SK-N-SH treated with all-trans-retinoic acid at 6 μM for 48 hours (cell line): ENCODE data around the gene AAK1.

ENCODE experiments used
- ATAC-seq: fragments of 200-7000 bp; cut with Tn5 transposase; 3 replicates; pipeline ENCODE4 v1.9.1; 2020; ENCODE audit warnings: mild to moderate bottlenecking, moderate library complexity
- ARNTL ChIP-seq: fragments of 450-650 bp; formaldehyde crosslinking; IDR thresholded peaks from 2 replicates; pipeline ENCODE4 v1.5.0; 2020; ENCODE audit warnings: low read depth, mild to moderate bottlenecking, moderate library complexity, borderline replicate concordance
- BACH2 ChIP-seq: fragments of 250-450 bp; sonication (Bioruptor Pico); IDR thresholded peaks from 2 replicates; pipeline ENCODE4 v1.9.0; 2021; ENCODE audit warnings: mild to moderate bottlenecking, borderline replicate concordance
- CREB5 ChIP-seq: fragments of 250-450 bp; sonication (Bioruptor Pico); IDR thresholded peaks from 2 replicates; pipeline ENCODE4 v1.5.1; 2020; ENCODE audit warnings: low read depth, mild to moderate bottlenecking, moderate library complexity
- CSDC2 ChIP-seq: fragments of 250-450 bp; sonication (Bioruptor Pico); IDR thresholded peaks from 2 replicates; pipeline ENCODE4 v1.5.0; 2020; ENCODE audit warnings: mild to moderate bottlenecking, moderate library complexity
- CSRNP3 ChIP-seq: fragments of 250-450 bp; sonication (Bioruptor Pico); IDR thresholded peaks from 2 replicates; pipeline ENCODE4 v1.5.1; 2021; ENCODE audit warnings: mild to moderate bottlenecking, moderate library complexity
- ESRRG ChIP-seq: fragments of 250-450 bp; sonication (Bioruptor Pico); IDR thresholded peaks from 2 replicates; pipeline ENCODE4 v1.6.1; 2021; ENCODE audit warnings: mild to moderate bottlenecking
- GLIS3 ChIP-seq: fragments of 250-450 bp; sonication (Bioruptor Pico); IDR thresholded peaks from 2 replicates; pipeline ENCODE4 v1.5.0; 2020; ENCODE audit warnings: mild to moderate bottlenecking, moderate library complexity
- ISL1 ChIP-seq: fragments of 250-450 bp; sonication (Bioruptor Pico); IDR thresholded peaks from 2 replicates; pipeline ENCODE4 v2.1.2; 2022; ENCODE audit warnings: mild to moderate bottlenecking, moderate library complexity
- OSR1 ChIP-seq: fragments of 250-450 bp; sonication (Bioruptor Pico); IDR thresholded peaks from 2 replicates; pipeline ENCODE4 v1.8.0; 2022; ENCODE audit warnings: moderate library complexity, mild to moderate bottlenecking, inconsistent platforms
- PATZ1 ChIP-seq: fragments of 250-450 bp; sonication (Bioruptor Pico); IDR thresholded peaks from 2 replicates; pipeline ENCODE4 v1.8.0; 2020; ENCODE audit warnings: mild to moderate bottlenecking, moderate library complexity, borderline replicate concordance
- POU6F1 ChIP-seq: fragments of 250-450 bp; sonication (Bioruptor Pico); IDR thresholded peaks from 2 replicates; pipeline ENCODE4 v1.8.0; 2021; ENCODE audit warnings: low read depth, mild to moderate bottlenecking, moderate library complexity, borderline replicate concordance
- RARB ChIP-seq: fragments of 250-450 bp; sonication (Bioruptor Pico); IDR thresholded peaks from 2 replicates; pipeline ENCODE4 v1.8.0; 2021; ENCODE audit warnings: mild to moderate bottlenecking, moderate library complexity
- SNAI2 ChIP-seq: fragments of 250-450 bp; sonication (Bioruptor Pico); IDR thresholded peaks from 2 replicates; pipeline ENCODE4 v1.5.0; 2020; ENCODE audit warnings: mild to moderate bottlenecking, moderate library complexity
- TCF4 ChIP-seq: fragments of 250-450 bp; sonication (Bioruptor Pico); IDR thresholded peaks from 2 replicates; pipeline ENCODE4 v1.8.0; 2021; ENCODE audit warnings: mild to moderate bottlenecking, moderate library complexity, borderline replicate concordance
- TOX ChIP-seq: fragments of 250-450 bp; sonication (Bioruptor Pico); IDR thresholded peaks from 2 replicates; pipeline ENCODE4 v1.8.0; 2021; ENCODE audit warnings: mild to moderate bottlenecking, moderate library complexity, borderline replicate concordance
- TSHZ2 ChIP-seq: fragments of 250-450 bp; sonication (Bioruptor Pico); IDR thresholded peaks from 2 replicates; pipeline ENCODE4 v1.5.0; 2020; ENCODE audit warnings: mild to moderate bottlenecking, moderate library complexity
- ZC3H10 ChIP-seq: fragments of 250-450 bp; sonication (Bioruptor Pico); IDR thresholded peaks from 2 replicates; pipeline ENCODE4 v1.5.1; 2021; ENCODE audit warnings: mild to moderate bottlenecking, moderate library complexity
- ZFP3 ChIP-seq: fragments of 250-450 bp; sonication (Bioruptor Pico); IDR thresholded peaks from 2 replicates; pipeline ENCODE4 v1.5.0; 2020; ENCODE audit warnings: mild to moderate bottlenecking, moderate library complexity
- ZFP30 ChIP-seq: fragments of 450-650 bp; formaldehyde crosslinking; IDR thresholded peaks from 2 replicates; pipeline ENCODE4 v1.5.0; 2022; ENCODE audit warnings: mild to moderate bottlenecking, moderate library complexity
- ZNF565 ChIP-seq: fragments of 450-650 bp; formaldehyde crosslinking; conservative IDR thresholded peaks from 2 replicates; pipeline ENCODE4 v1.5.0; 2020; ENCODE audit warnings: low read depth, mild to moderate bottlenecking, moderate library complexity
- ZNF70 ChIP-seq: fragments of 450-650 bp; formaldehyde crosslinking; IDR thresholded peaks from 2 replicates; pipeline ENCODE4 v1.5.0; 2020; ENCODE audit warnings: mild to moderate bottlenecking, moderate library complexity
- ZNF8 ChIP-seq: fragments of 450-650 bp; formaldehyde crosslinking; IDR thresholded peaks from 2 replicates; pipeline ENCODE4 v1.5.0; 2020; ENCODE audit warnings: mild to moderate bottlenecking, moderate library complexity

The AAK1 gene

GRCh38 chr2:69539549-69539908, 104.0 kb downstream of the AAK1 start:
- no peak; the same call in 2 of the 3 replicates for ATAC-seq
- TF ChIP-seq PATZ1: no peak
- TF ChIP-seq CSRNP3 (CRISPR knock-in tag): no peak
- no peak for TF ChIP-seq OSR1 (CRISPR knock-in tag)
- no peak for TF ChIP-seq RARB (CRISPR knock-in tag)
- TF ChIP-seq BACH2 (CRISPR knock-in tag): no peak
- TF ChIP-seq TCF4: no peak
- TF ChIP-seq ZNF565 (CRISPR knock-in tag): no peak
- no peak for TF ChIP-seq CSDC2
- no peak for TF ChIP-seq ZFP30
- no peak for TF ChIP-seq GLIS3 (CRISPR knock-in tag)
- no peak for TF ChIP-seq ISL1 (CRISPR knock-in tag)
- no peak for TF ChIP-seq ESRRG (CRISPR knock-in tag)
- no peak for TF ChIP-seq ZFP3 (CRISPR knock-in tag)
- no peak for TF ChIP-seq SNAI2 (CRISPR knock-in tag)

GRCh38 chr2:69538872-69539548, 104.5 kb downstream of the AAK1 start:
- TF ChIP-seq CSRNP3 (CRISPR knock-in tag) (no peak), TCF4 (no peak), OSR1 (CRISPR knock-in tag) (no peak), TOX (CRISPR knock-in tag) (no peak), PATZ1 (no peak), ZFP30 (no peak), CSDC2 (no peak), RARB (CRISPR knock-in tag) (no peak), TSHZ2 (CRISPR knock-in tag) (no peak), ZNF8 (no peak), ZC3H10 (no peak), ARNTL (CRISPR knock-in tag) (no peak), ZNF70 (CRISPR knock-in tag) (no peak), ZFP3 (CRISPR knock-in tag) (no peak), ESRRG (CRISPR knock-in tag) (no peak), ISL1 (CRISPR knock-in tag) (no peak), GLIS3 (CRISPR knock-in tag) (no peak), CREB5 (CRISPR knock-in tag) (no peak), BACH2 (CRISPR knock-in tag) (no peak), POU6F1 (no peak)
- TF ChIP-seq, all 23 proteins: peak for 0
- ATAC-seq: peak; percentile 40; the same call in 2 of the 3 replicates
